ENCODE results near the gene RHEX. TPM values are rescaled to one million over a fixed set of nuclear protein-coding genes. Genes with fewer than 3 reads are reported as not detected.

Gene RHEX
- total RNA-seq, 4 donors from 2014 or later = 1.1 to 28.1 (median 3.5) TPM

- no peak for DNase-seq
- no peak overlapping the region for H3K27ac ChIP-seq
- no peak overlapping the region for H3K4me3 ChIP-seq
- no peaks in the 10 kb centered on the region for H3K36me3 ChIP-seq
- no peaks in the 10 kb centered on the region for H3K4me1 ChIP-seq
- no peaks in the 10 kb centered on the region for H3K27me3 ChIP-seq
- TF ChIP-seq CTCF (IDR thresholded peaks at IDR 0.05) = no peak
- TF ChIP-seq POLR2A (IDR thresholded peaks at IDR 0.05) = no peak
- no peaks in the 10 kb centered on the region for H3K9me3 ChIP-seq
Observed at GRCh38 chr1:206143537-206144172, 90.7 kb downstream of the RHEX start.

- TF ChIP-seq POLR2A (IDR thresholded peaks at IDR 0.05) (no peak), CTCF (IDR thresholded peaks at IDR 0.05) (no peak)
- DNase-seq = no peak
- no peaks in the 10 kb centered on the region for H3K9me3 ChIP-seq
- no peaks in the 10 kb centered on the region for H3K27me3 ChIP-seq
- no peaks in the 10 kb centered on the region for H3K36me3 ChIP-seq
- H3K4me3 ChIP-seq = no peak overlapping the region
- no peak overlapping the region for H3K27ac ChIP-seq
- H3K4me1 ChIP-seq = no peaks in the 10 kb centered on the region
Observed at GRCh38 chr1:206144605-206145004, 91.6 kb downstream of the RHEX start.

- Histone ChIP-seq H3K9me3 (no peaks in the 10 kb centered on the region), H3K27me3 (no peaks in the 10 kb centered on the region), H3K4me3 (no peak overlapping the region), H3K27ac (no peak overlapping the region), H3K36me3 (no peaks in the 10 kb centered on the region), H3K4me1 (no peaks in the 10 kb centered on the region)
- TF ChIP-seq POLR2A (IDR thresholded peaks at IDR 0.05) = no peak
- TF ChIP-seq CTCF (IDR thresholded peaks at IDR 0.05) = no peak
- DNase-seq = no peak
Observed at GRCh38 chr1:206145771-206146290, 92.9 kb downstream of the RHEX start.

Small RNAs within 50 kb of the gene (small RNA-seq; reads per million reads assigned to genes)
- gene RF00271 = 0 reads per million in 2 donors

Other genes starting within 250 kb of the RHEX start
- 10 to 100 TPM in 1 of 4 donors, 1 to 10 TPM in 3; 4.0 to 21.5 (median 6.8) TPM for gene SLC41A1, start 240.0 kb upstream of the RHEX start, total RNA-seq
- not detected for gene PM20D1, start 203.0 kb upstream of the RHEX start, total RNA-seq
- not detected for gene SLC26A9, start 109.7 kb upstream of the RHEX start, total RNA-seq
- under 1 TPM in 3 of 4 donors, not detected in 1; 0.35 to 0.47 (median 0.40) TPM for gene RAB7B, start 49.8 kb upstream of the RHEX start, total RNA-seq
- 1 to 10 TPM in 3 of 4 donors, not detected in 1; 3.6 to 8.1 (median 3.6) TPM for gene CTSE, start 29.3 kb upstream of the RHEX start, total RNA-seq
- under 1 TPM in 1 of 4 donors, not detected in 3; 0.47 TPM for gene AVPR1B, start 64.2 kb downstream of the RHEX start, total RNA-seq
- under 1 TPM in 1 of 4 donors, not detected in 3; 0.80 TPM for gene FAM72A, start 149.7 kb downstream of the RHEX start, total RNA-seq
- gene SRGAP2, start 150.4 kb downstream of the RHEX start, total RNA-seq = 10 to 100 TPM; 14.2 to 80.0 (median 25.4) TPM